ENCODE results near the gene MRM2.

- TF ChIP-seq POLR2AphosphoS5 (IDR thresholded peaks at IDR 0.05; ENCODE audit: borderline replicate concordance, low read depth, low read length) = no peak
- TF ChIP-seq FOXP2 (optimal IDR thresholded peaks at IDR 0.05; ENCODE audit: control extremely low read depth, extremely low read length, insufficient read depth) = no peak
- no peak for TF ChIP-seq EZH2 (IDR thresholded peaks at IDR 0.05)
Measured at GRCh38 chr7:2261611-2262010, 19.6 kb upstream of the MRM2 start.

Measured in SK-N-MC (cell line).